Activated T-cell treated with anti-CD3 and anti-CD28 coated beads, Interleukin-2, amount 50 U/mL, for 72 hours (primary cell): ENCODE results near the gene MDFI. TPM values are rescaled to one million over a fixed set of nuclear protein-coding genes. Genes with fewer than 3 reads are reported as not detected.

Source experiments
- ATAC-seq, 2 donors: fragments of 150-1000 bp; cut with Tn5 transposase; replicated peaks in 1 of 2; 2 replicates each; pipeline ENCODE4 v1.10.0; 2021; ENCODE audit warnings: moderate library complexity in 2 of 2, mild to moderate bottlenecking in 1 of 2
- DNase-seq, 2 donors: peaks; one replicate each; pipeline ENCODE4 v3.0.0; 2021 to 2022; ENCODE audit warnings: mixed read lengths in 1 of 2
- H3K27ac Mint-ChIP-seq: one replicate; pipeline ENCODE4 v1.8.0; 2022; ENCODE audit warnings: mild to moderate bottlenecking, moderate library complexity, mixed read lengths
- H3K27me3 Mint-ChIP-seq: one replicate; pipeline ENCODE4 v1.8.0; 2022; ENCODE audit warnings: low read depth, mixed read lengths
- H3K36me3 Mint-ChIP-seq, 2 donors: one replicate each; pipeline ENCODE4 v1.8.0; 2022; ENCODE audit warnings: mixed read lengths in 2 of 2, mild to moderate bottlenecking in 1 of 2; ENCODE audit not compliant: insufficient read depth in 2 of 2
- H3K4me1 Mint-ChIP-seq: one replicate; pipeline ENCODE4 v1.8.0; 2022; ENCODE audit warnings: low read depth, mixed read lengths
- H3K4me3 Mint-ChIP-seq, 2 donors: one replicate each; pipeline ENCODE4 v1.8.0; 2022; ENCODE audit warnings: mild to moderate bottlenecking in 2 of 2, mixed read lengths in 2 of 2, moderate library complexity in 2 of 2
- H3K9me3 Mint-ChIP-seq, 2 donors: one replicate each; pipeline ENCODE4 v1.8.0; 2022; ENCODE audit warnings: mixed read lengths in 2 of 2
- total RNA-seq, 2 donors: library from RNA; stranded (reverse); gene quantifications; one replicate each; pipeline ENCODE4 v1.2.3, GENCODE V29; 2022

Gene MDFI, protein sequence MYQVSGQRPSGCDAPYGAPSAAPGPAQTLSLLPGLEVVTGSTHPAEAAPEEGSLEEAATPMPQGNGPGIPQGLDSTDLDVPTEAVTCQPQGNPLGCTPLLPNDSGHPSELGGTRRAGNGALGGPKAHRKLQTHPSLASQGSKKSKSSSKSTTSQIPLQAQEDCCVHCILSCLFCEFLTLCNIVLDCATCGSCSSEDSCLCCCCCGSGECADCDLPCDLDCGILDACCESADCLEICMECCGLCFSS
- not detected for total RNA-seq

DNA sequence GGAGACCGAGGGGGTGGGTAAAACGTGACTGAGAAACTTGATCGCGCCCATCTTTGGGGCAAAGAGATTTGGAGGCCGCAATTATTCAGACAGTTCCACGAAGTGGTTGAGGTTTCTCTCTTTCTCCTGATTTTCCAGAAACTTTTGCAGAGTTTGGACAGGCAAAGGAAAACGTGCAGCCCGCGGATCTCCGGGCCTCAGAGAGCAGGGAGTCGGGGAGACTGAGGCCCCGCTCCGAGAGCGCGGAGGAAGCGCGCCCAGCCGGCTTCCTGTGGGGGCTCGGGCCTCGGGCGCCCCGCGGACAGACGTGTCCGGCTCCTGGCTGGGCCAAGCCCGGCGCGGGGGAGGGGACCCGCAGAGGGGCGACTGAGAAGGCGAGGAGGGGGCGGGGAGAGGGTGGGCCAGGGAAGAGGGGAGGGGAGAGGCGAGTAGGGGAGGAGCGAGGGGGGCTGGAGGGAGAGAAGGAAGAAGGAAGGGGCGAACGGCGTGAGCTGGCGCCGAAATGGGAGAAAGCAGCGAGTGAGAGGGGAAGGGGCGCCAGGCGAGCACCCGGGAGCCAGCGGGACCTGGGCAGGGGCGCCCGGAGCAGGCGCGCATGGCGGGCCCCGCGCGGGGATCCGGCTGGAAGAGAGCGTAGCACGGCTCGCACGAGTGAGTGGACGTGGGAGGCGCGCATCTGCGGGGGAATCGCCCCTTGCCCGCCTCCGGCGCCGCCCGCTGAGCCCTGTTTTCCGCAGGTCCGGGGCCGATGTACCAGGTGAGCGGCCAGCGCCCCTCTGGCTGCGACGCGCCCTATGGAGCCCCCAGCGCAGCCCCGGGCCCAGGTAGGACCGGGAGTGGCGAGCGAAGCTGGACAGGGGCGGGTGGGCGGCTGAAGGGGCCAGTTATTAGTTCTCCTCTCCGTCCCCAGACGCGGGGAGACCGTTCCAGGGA lies at the start of gene MDFI:
Gene MDFI (plus strand): TSS at position 467 of the 933 bp plus-strand sequence. CDS start 282 bp downstream, at position 749.
- no peak within 1 kb of the TSS for H3K27ac Mint-ChIP-seq
- peak in 1 of 2 donors; percentile 49 for ATAC-seq
- H3K36me3 Mint-ChIP-seq: no peaks in the 10 kb centered on the region
- peak; percentile 7 to 14 for DNase-seq
- H3K27me3 Mint-ChIP-seq: peaks cover 69% of the 10 kb centered on the region
- H3K4me3 Mint-ChIP-seq: peak within 1 kb of the TSS; percentile 73 to 74
- no peaks in the 10 kb centered on the region for H3K9me3 Mint-ChIP-seq
- H3K4me1 Mint-ChIP-seq: peaks cover 6% of the 10 kb centered on the region

DNA sequence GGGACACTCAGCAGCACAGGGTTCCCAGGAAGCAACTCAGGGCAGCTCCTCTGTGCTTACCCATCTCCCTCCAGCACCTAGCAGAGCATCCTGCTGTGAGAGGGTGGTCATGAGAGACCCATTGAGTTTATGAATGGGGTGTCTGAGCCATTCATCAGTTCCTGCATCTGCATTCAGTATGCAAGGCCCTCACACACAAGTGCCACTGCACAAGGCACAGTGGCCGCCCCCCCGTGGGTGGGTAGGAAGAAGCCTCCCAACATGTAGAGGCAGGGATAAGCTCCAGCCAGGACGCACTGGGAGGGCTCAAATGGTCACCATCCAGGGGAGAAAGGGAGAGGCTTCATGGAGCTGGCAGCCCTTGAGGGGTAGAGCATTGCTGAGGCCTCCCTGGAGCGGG lies 49.0 kb upstream of the MDFI start:
- no peaks in the 10 kb centered on the region for H3K9me3 Mint-ChIP-seq
- no peak for DNase-seq
- H3K4me3 Mint-ChIP-seq: no peak overlapping the region
- H3K27ac Mint-ChIP-seq: no peak overlapping the region
- peaks cover 0 to 2% of the 10 kb centered on the region in 2 donors for H3K36me3 Mint-ChIP-seq
- H3K27me3 Mint-ChIP-seq: no peaks in the 10 kb centered on the region
- no peak for ATAC-seq
- H3K4me1 Mint-ChIP-seq: no peaks in the 10 kb centered on the region

DNA sequence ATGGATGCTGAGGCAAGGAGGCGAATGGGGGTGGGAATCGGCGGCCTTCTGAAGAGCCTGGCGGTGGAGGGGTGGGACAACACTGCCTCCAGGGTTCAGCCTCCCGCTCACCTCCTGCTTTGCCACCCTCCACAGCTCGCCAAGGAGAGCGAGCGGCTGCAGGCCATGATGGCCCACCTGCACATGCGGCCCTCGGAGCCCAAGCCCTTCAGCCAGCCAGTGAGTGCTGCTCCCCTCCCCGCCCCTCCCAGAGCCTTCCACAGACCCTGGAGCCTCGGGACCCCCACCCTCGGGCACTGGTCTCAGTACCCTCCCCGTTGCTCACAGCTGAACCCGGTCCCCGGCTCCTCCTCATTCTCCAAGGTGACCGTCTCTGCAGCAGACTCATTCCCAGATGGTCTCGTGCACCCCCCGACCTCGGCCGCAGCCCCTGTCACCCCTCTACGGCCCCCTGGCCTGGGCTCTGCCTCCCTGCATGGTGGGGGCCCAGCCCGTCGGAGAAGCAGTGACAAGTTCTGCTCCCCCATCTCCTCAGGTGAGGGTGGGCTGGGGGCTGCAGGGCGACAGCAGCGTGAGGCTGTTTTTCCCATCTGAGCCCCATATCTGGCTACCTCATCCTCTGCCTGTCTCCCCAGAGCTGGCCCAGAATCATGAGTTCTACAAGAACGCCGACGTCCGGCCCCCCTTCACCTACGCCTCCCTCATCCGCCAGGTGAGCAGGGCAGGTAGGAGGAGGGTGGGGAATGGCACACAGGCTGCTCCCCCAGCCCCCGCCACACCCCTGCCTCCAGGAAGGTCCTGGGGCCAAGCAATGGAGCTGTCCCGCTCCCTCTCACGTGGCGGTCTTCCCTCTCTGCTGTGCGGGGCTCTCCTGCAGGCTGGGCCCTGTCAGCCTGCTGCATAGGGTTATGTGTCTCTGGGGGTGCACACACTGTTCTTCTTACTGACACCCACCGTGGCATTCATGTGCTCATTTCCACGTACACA lies 48.3 kb upstream of the MDFI start:
- Mint-ChIP-seq H3K9me3 (no peaks in the 10 kb centered on the region), H3K4me3 (no peak overlapping the region), H3K4me1 (no peaks in the 10 kb centered on the region), H3K27me3 (no peaks in the 10 kb centered on the region), H3K36me3 (peaks cover 0 to 2% of the 10 kb centered on the region in 2 donors), H3K27ac (no peak overlapping the region)
- ATAC-seq (no peak), DNase-seq (no peak)

DNA sequence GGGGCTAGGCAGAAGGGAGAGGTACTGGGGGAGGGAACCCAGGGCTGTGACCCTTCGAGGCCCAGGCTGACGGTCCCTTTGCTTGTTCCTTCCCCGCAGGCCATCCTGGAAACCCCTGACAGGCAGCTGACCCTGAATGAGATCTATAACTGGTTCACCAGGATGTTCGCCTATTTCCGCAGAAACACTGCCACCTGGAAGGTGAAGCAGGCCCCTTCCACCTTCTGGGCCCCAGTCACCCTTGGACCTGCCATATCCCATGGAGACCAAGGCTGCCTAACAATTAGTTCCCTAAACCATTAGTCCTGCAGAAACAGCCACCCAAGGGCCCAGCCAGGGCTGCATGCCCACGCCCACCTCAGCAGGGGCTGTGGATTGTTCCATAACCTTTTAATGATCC lies 47.1 kb upstream of the MDFI start:
- H3K9me3 Mint-ChIP-seq: no peaks in the 10 kb centered on the region
- no peaks in the 10 kb centered on the region for H3K27me3 Mint-ChIP-seq

DNA sequence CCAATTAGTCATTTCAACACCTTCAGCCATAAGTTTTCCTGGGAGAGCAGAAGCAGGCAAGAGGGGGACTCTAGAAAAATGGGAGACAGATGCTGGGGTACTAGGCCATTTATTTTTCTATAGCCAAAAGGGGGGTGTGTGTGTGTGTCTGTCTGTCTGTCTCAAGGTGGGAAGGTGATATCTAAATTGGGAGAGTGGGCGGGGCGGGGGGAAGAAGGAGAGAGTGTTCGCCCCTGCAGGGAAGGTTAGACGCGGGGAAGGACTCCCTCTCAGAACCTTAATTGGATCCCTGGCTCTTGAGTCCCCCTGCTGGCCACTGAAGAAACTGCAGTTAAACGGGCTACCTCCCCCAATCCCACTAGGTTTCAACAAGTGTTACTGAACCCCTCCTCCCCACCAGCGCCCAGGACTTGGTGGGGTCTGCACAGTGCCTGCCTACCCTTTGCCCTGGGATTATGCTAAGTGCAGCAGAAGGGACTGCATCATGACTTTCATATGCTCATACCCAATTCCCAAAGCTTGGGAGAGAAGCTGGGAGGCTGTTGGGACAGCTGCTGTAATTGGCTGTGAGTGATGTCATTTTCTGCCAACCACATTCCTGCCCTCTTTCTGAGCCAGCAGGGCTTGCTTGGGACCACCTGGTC lies 46.3 kb upstream of the MDFI start:
- Mint-ChIP-seq H3K9me3 (no peaks in the 10 kb centered on the region), H3K4me1 (no peaks in the 10 kb centered on the region), H3K27me3 (no peaks in the 10 kb centered on the region), H3K27ac (no peak overlapping the region), H3K36me3 (peaks cover 0 to 2% of the 10 kb centered on the region in 2 donors), H3K4me3 (no peak overlapping the region)
- peak; percentile 76 to 81 for DNase-seq
- peak; percentile 68 to 74 for ATAC-seq

More for the DNA sequence above, 47.1 kb upstream of the MDFI start:
- ATAC-seq (no peak), DNase-seq (no peak)
- Mint-ChIP-seq H3K4me1 (no peaks in the 10 kb centered on the region), H3K36me3 (peaks cover 0 to 2% of the 10 kb centered on the region in 2 donors), H3K27ac (no peak overlapping the region), H3K4me3 (no peak overlapping the region)

DNA sequence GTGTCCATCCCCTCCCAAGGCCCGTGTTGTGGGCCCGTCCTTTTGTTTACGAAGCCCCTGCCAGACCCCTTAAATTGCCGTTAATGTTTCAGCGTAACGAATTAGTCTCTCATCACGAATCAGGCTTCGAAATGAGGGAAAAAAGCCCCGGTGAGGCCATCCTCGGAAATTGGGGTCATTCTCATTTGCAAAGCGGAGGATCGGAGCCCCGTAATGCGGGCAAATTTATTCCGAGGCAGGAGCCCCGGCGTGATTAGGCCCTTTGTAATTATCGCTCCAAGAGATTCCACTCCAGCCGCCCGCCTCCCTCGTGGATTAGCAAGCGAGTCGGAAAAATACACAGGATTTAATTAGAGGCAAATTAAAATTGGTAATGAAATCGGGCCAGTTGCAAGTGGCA lies 44.9 kb upstream of the MDFI start:
- no peak for DNase-seq
- H3K27ac Mint-ChIP-seq: no peak overlapping the region
- ATAC-seq: no peak

DNA sequence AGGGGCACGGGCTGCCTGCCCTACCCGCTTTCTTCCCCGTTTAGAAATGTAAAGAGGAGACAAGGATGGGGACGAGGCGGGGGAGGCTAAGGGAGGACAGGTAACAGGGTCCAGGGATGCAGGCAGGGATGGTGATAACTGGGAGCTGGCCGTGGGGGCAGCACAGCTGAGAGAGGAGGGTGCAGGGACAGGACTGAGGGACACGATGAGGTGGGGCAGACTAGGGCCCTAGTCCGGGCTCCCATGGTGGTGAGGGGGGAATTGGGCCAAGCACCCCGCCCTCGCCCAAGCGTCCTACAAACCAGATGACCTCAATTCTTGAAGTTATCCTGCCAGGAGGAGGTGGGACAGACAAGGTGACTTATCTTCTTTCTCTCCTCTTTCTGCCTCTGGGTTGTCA lies 44.4 kb upstream of the MDFI start:
- no peak overlapping the region for H3K27ac Mint-ChIP-seq
- no peak overlapping the region for H3K4me3 Mint-ChIP-seq
- no peaks in the 10 kb centered on the region for H3K27me3 Mint-ChIP-seq
- H3K4me1 Mint-ChIP-seq: no peaks in the 10 kb centered on the region
- no peaks in the 10 kb centered on the region for H3K9me3 Mint-ChIP-seq
- ATAC-seq (no peak), DNase-seq (no peak)
- H3K36me3 Mint-ChIP-seq: peaks cover 0 to 2% of the 10 kb centered on the region in 2 donors

More for the DNA sequence above, 44.9 kb upstream of the MDFI start:
- Mint-ChIP-seq H3K36me3 (peaks cover 0 to 2% of the 10 kb centered on the region in 2 donors), H3K4me3 (no peak overlapping the region), H3K4me1 (no peaks in the 10 kb centered on the region), H3K9me3 (no peaks in the 10 kb centered on the region), H3K27me3 (no peaks in the 10 kb centered on the region)

DNA sequence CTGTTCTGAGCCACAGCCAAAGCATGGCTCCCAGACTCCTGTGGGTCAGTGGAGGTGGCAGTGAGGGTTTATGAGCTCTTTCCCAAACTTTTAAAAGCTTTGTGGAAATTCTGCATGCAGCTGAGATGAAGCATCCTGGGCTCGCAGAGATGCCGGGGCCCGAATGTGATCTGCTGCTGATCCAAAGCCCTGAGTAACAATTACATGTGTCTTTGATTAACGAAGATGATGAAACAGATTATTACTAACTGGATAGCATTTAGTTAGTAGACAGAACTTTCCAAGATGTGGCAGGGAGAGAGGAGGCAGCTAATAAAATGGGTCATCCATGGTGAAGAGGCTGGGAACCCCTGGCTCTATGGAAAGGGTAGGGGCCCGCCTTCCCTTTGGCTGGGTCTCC lies 43.9 kb upstream of the MDFI start:
- H3K27me3 Mint-ChIP-seq: no peaks in the 10 kb centered on the region
- H3K4me1 Mint-ChIP-seq: no peaks in the 10 kb centered on the region

DNA sequence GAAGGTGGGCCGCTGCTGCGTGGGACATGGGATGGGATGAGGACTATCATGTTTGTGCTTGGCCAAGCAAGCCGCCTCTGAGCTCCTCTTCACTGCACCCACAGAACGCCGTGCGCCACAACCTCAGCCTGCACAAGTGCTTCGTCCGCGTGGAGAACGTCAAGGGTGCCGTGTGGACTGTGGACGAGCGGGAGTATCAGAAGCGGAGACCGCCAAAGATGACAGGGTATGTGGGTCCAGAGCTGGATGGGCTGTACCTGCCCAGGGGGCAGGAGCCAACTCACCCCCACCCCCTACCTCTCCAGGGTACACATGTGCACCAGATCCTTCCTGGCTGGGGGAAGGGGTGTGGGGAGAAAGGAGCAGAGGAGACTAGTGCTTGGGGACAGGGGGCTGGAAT lies 43.5 kb upstream of the MDFI start:
- Mint-ChIP-seq H3K4me3 (no peak overlapping the region), H3K4me1 (no peaks in the 10 kb centered on the region), H3K36me3 (peaks cover 0 to 2% of the 10 kb centered on the region in 2 donors), H3K27ac (no peak overlapping the region), H3K9me3 (no peaks in the 10 kb centered on the region), H3K27me3 (no peaks in the 10 kb centered on the region)
- no peak for ATAC-seq
- DNase-seq: no peak

More for the DNA sequence above, 43.9 kb upstream of the MDFI start:
- no peak overlapping the region for H3K27ac Mint-ChIP-seq
- no peak overlapping the region for H3K4me3 Mint-ChIP-seq
- no peak for ATAC-seq
- H3K9me3 Mint-ChIP-seq: no peaks in the 10 kb centered on the region
- H3K36me3 Mint-ChIP-seq: peaks cover 0 to 2% of the 10 kb centered on the region in 2 donors
- no peak for DNase-seq

DNA sequence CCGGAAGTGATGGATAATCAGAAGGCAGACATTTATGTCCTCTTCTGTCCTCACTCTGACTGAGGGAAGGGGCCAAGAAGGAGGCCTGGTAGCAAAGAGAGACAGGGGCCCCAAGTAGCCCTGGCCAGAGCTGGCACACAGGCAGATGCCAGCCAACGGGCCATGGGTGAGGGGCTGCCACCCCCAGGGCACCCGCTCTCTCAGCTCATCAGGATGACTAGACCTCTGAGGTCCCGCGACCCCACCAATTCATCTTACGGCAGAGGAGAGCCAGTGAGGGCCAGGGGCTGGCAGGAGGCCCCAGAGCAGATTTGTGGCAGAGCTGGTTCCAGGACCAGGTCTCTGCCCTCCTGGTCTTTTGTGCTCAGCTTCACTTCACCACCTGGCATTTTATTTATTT lies 43.1 kb upstream of the MDFI start:
- Mint-ChIP-seq H3K36me3 (peaks cover 0 to 2% of the 10 kb centered on the region in 2 donors), H3K9me3 (no peaks in the 10 kb centered on the region), H3K4me3 (no peak overlapping the region), H3K27ac (no peak overlapping the region), H3K27me3 (no peaks in the 10 kb centered on the region), H3K4me1 (no peaks in the 10 kb centered on the region)
- no peak for DNase-seq
- no peak for ATAC-seq

DNA sequence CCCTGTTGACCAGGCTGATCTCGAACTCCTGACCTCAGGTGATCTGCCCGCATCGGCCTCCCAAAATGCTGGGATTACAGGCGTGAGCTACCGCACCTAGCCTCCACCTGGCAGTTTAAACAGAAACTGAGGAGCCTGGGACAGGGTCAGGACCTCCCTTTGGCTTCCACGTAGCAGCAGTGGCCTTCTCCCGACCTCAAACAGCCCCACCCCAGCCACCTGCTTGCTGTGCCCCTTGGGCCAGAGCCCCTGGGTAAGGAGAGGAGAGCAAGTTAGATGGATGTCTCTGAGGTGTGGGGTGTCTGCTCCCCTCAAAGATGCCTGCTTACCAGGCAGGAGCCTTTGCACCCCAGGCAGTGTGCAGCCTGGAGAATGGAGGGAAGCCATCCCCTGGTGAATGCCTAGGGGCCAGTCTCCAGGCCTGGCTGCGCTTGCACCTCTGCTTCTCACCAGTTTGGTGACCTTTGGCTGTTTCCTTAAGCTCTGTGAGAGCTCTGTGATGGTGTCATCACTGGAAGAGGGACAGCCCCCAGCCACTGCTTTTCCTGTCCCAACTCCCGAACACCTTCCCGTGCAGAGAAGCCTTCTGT lies 42.1 kb upstream of the MDFI start:
- H3K36me3 Mint-ChIP-seq: no peaks in the 10 kb centered on the region
- no peaks in the 10 kb centered on the region for H3K27me3 Mint-ChIP-seq
- H3K9me3 Mint-ChIP-seq: no peaks in the 10 kb centered on the region
- H3K4me3 Mint-ChIP-seq: no peak overlapping the region
- no peak for DNase-seq
- ATAC-seq: no peak
- H3K4me1 Mint-ChIP-seq: no peaks in the 10 kb centered on the region
- no peak overlapping the region for H3K27ac Mint-ChIP-seq

DNA sequence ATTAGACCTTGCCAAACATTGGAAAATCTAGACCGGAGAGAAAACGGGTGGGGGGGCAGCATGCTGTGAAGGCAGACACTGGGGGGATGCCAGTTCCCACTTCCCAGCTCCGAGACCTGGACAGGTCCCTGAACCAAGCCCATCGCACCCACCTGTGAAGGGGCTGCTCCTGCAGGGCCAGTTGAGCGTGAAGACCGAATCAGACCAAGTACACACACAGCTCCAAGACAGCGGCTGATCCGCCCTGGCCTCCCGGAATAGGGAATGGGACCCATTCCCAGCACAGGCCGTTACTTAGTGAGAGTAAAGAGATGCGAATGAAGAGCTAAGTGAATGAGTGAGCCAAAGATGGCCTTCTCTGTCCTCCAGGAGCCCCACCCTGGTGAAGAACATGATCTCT lies 41.5 kb upstream of the MDFI start:
- ATAC-seq (no peak), DNase-seq (no peak)
- H3K9me3 Mint-ChIP-seq: no peaks in the 10 kb centered on the region
- H3K27ac Mint-ChIP-seq: no peak overlapping the region
- no peak overlapping the region for H3K4me3 Mint-ChIP-seq
- no peaks in the 10 kb centered on the region for H3K4me1 Mint-ChIP-seq
- no peaks in the 10 kb centered on the region for H3K27me3 Mint-ChIP-seq
- H3K36me3 Mint-ChIP-seq: no peaks in the 10 kb centered on the region
